HL-60 (cell line): ENCODE measurements around the gene DTYMK.

Experiments
- CTCF ChIP-seq: IDR thresholded peaks from one replicate; pipeline ENCODE4 v1.5.1; 2011; ENCODE audit warnings: low read length, control low read depth, inconsistent platforms; ENCODE audit not compliant: insufficient read depth
- POLR2AphosphoS5 ChIP-seq: IDR thresholded peaks from 2 replicates; pipeline ENCODE4 v1.6.1; 2012; ENCODE audit warnings: low read depth
- REST ChIP-seq: IDR thresholded peaks from 2 replicates; pipeline ENCODE4 v1.6.1; 2012; ENCODE audit warnings: low read depth; ENCODE audit not compliant: insufficient replicate concordance
- SPI1 ChIP-seq: IDR thresholded peaks from 2 replicates; pipeline ENCODE4 v1.6.1; 2012; ENCODE audit warnings: low read depth, mild to moderate bottlenecking, borderline replicate concordance

- TF ChIP-seq CTCF (no peak), POLR2AphosphoS5 (no peak), SPI1 (no peak), REST (no peak)
These were observed 17.8 kb downstream of the DTYMK start for GRCh38 chr2:241668839-241669238.
